HCT116 (cell line): Measurements from ENCODE around the gene EEF1AKMT4.

Source experiments
- CTCF ChIP-seq, 3 experiments: fragments of 200-600 bp in 1 of 3; sonication (generic) in 1 of 3; IDR thresholded peaks in 2 of 3; conservative IDR thresholded peaks in 1 of 3; 2 replicates each; pipeline ENCODE4 v1.5.1; 2012 to 2017; ENCODE audit warnings: low read depth in 2 of 3, low read length in 2 of 3, antibody characterized with exemption in 1 of 3, borderline replicate concordance in 1 of 3, control low read depth in 1 of 3, mild to moderate bottlenecking in 1 of 3, mixed read lengths in 1 of 3, mixed run types in 1 of 3, moderate library complexity in 1 of 3; ENCODE audit not compliant: insufficient read depth in 1 of 3
- ELF1 ChIP-seq: IDR thresholded peaks from 2 replicates; pipeline ENCODE4 v1.6.1; 2012; ENCODE audit warnings: low read depth, borderline replicate concordance
- EZH2 ChIP-seq: fragments of 200-600 bp; sonication (generic); IDR thresholded peaks from 2 replicates; pipeline ENCODE4 v1.6.1; 2017; ENCODE audit warnings: antibody characterized with exemption, mixed run types
- POLR2A ChIP-seq: IDR thresholded peaks from 2 replicates; pipeline ENCODE4 v1.7.0; 2011; ENCODE audit warnings: borderline replicate concordance; ENCODE audit not compliant: insufficient read depth, insufficient read length; ENCODE audit errors: extremely low read depth
- SRF ChIP-seq: IDR thresholded peaks from 2 replicates; pipeline ENCODE4 v1.6.1; 2012; ENCODE audit warnings: low read depth
- TCF7L2 ChIP-seq: IDR thresholded peaks from 2 replicates; pipeline ENCODE4 v1.7.0; 2011; ENCODE audit warnings: borderline replicate concordance, inconsistent platforms; ENCODE audit not compliant: insufficient read depth, insufficient read length; ENCODE audit errors: extremely low read depth

- no peak for TF ChIP-seq ELF1
- no peak for TF ChIP-seq EZH2
- TF ChIP-seq POLR2A = no peak
- TF ChIP-seq CTCF (IDR thresholded peaks at IDR 0.05 in 2 of 3, conservative IDR thresholded peaks at IDR 0.05 in 1 of 3; ENCODE audit: borderline replicate concordance in 1 of 3, insufficient read depth in 1 of 3, low read depth in 2 of 3, low read length in 2 of 3) = no peak
- TF ChIP-seq SRF = no peak
- no peak for TF ChIP-seq TCF7L2
Measured at GRCh38 chr3:184238246-184238818, 11.1 kb upstream of the EEF1AKMT4 start.
